Tibial nerve (tissue), 4 donors: Measurements from ENCODE around the gene ZBTB44. TPM values are rescaled to one million over a fixed set of nuclear protein-coding genes. Genes with fewer than 3 reads are reported as not detected.

ENCODE experiments used
- DNase-seq, 2 donors: peaks; one replicate each; pipeline ENCODE4 v3.0.0-alpha.2; 2019; ENCODE audit warnings: low spot score in 2 of 2
- H3K27ac ChIP-seq, 4 donors: fragments of 200-600 bp; sonication (generic) in 3 of 4; one replicate each; pipeline ENCODE4 v1.5.1; 2017 to 2019; ENCODE audit warnings: mild to moderate bottlenecking in 1 of 4
- H3K27me3 ChIP-seq, 2 donors: fragments of 200-600 bp; sonication (generic) in 1 of 2; one replicate each; pipeline versions ENCODE4 v1.5.1 to v1.6.0; 2017 to 2019
- H3K36me3 ChIP-seq, 3 donors: fragments of 200-600 bp; sonication (generic); one replicate each; pipeline ENCODE4 v1.5.1; 2018 to 2019
- H3K4me1 ChIP-seq, 4 donors: fragments of 200-600 bp; sonication (generic) in 3 of 4; one replicate each; pipeline ENCODE4 v1.5.1; 2017 to 2019
- H3K4me3 ChIP-seq, 4 donors: fragments of 200-600 bp; sonication (generic) in 3 of 4; one replicate each; pipeline ENCODE4 v1.5.1; 2017 to 2019; ENCODE audit warnings: mild to moderate bottlenecking in 1 of 4, moderate library complexity in 1 of 4
- H3K9me3 ChIP-seq, 4 donors: fragments of 200-600 bp; sonication (generic) in 3 of 4; one replicate each; pipeline ENCODE4 v1.5.1; 2017 to 2019
- EP300 ChIP-seq, 2 donors: sonication (generic); formaldehyde crosslinking; IDR thresholded peaks; one replicate each; pipeline ENCODE4 v1.6.1; 2017; ENCODE audit warnings: antibody characterized with exemption in 2 of 2, mild to moderate bottlenecking in 1 of 2
- POLR2A ChIP-seq, 2 donors: fragments of 450-650 bp; IDR thresholded peaks; one replicate each; pipeline ENCODE4 v1.6.1; 2017; ENCODE audit warnings: antibody characterized with exemption in 2 of 2, mild to moderate bottlenecking in 2 of 2, moderate library complexity in 2 of 2
- WGBS, 2 donors: methylation state at CpG; one replicate each; pipeline ENCODE4 v1.1.5; 2018; 5-methylcytosine and 5-hydroxymethylcytosine counted together
- total RNA-seq, 4 donors: library from RNA; depleted of rRNA; stranded (reverse); fragments of >200 nt; gene quantifications; one replicate each; pipeline ENCODE4 v1.1.0, GENCODE V29; 2016
- TF ChIP-seq, protein P1 (sequence below), 5 experiments: fragments of 200-600 bp in 3 of 5; fragments of 450-650 bp in 2 of 5; sonication (generic) in 3 of 5; IDR thresholded peaks; one replicate each; pipeline ENCODE4 v1.5.1; 2016 to 2019; ENCODE audit warnings: antibody characterized with exemption in 5 of 5, mild to moderate bottlenecking in 3 of 5, moderate library complexity in 2 of 5

ZBTB44 gene
- total RNA-seq, 4 donors from 2014 or later: 45.3 to 62.1 (median 55.8) TPM

DNA sequence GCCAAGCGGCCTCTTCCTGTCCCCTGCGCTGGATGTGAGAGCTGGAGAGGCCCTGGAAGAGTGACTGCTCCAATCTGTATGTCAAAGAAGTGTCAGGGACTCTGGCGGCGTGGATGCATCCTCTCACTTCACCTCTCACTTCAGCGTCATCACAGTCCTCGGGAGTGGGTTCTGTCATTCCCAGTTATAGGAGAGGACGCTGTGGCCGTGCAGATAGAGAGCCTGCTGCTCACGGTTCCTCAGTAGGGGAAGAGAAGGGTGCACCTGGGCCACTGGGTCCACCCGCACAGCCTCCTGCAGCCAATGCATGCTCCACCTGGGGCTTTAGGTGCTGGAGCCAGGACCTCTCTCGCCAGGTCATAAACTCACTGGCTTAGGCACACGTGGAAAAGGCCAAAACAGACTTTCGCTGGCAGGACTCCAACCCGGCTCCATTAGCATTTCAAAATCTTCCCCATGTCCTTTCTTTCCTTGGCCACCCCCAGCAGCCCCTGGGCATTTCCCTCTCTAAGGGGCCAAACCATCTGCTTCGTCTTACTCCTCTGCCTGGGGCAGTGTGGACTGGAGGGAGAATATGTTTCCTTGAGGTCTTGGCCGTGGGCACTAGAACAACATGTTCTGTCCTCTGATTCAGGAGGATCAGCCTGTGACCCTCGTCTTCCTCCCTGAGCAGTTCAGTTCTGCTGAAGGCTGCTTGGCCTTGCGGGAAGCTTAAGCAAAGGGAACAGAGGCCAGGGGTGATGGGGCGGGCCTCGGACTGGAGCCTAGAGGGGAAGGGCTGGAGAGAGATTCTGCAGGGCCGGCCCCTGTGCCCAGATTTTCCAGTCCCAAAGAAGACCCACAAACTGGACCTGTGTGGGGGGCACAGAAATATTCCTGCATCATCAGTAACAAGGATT lies 97.3 kb downstream of the ZBTB44 start:
- no peak for DNase-seq
- peaks cover 0 to 7% (median 0%) of the 10 kb centered on the region in 4 donors for H3K4me1 ChIP-seq
- H3K27me3 ChIP-seq: peaks cover 0 to 9% of the 10 kb centered on the region in 2 donors
- H3K4me3 ChIP-seq: no peak overlapping the region
- no peaks in the 10 kb centered on the region for H3K36me3 ChIP-seq
- no peak overlapping the region for H3K27ac ChIP-seq
- H3K9me3 ChIP-seq: no peaks in the 10 kb centered on the region
- TF ChIP-seq, protein P1, sequence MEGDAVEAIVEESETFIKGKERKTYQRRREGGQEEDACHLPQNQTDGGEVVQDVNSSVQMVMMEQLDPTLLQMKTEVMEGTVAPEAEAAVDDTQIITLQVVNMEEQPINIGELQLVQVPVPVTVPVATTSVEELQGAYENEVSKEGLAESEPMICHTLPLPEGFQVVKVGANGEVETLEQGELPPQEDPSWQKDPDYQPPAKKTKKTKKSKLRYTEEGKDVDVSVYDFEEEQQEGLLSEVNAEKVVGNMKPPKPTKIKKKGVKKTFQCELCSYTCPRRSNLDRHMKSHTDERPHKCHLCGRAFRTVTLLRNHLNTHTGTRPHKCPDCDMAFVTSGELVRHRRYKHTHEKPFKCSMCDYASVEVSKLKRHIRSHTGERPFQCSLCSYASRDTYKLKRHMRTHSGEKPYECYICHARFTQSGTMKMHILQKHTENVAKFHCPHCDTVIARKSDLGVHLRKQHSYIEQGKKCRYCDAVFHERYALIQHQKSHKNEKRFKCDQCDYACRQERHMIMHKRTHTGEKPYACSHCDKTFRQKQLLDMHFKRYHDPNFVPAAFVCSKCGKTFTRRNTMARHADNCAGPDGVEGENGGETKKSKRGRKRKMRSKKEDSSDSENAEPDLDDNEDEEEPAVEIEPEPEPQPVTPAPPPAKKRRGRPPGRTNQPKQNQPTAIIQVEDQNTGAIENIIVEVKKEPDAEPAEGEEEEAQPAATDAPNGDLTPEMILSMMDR (IDR thresholded peaks at IDR 0.05): no peak
- no peak for TF ChIP-seq EP300 (IDR thresholded peaks at IDR 0.05)
- no peak for TF ChIP-seq POLR2A (IDR thresholded peaks at IDR 0.05)
- WGBS, 2 donors: 68 to 78% methylated on average over 16 to 21 of the region's 21 CpGs

DNA sequence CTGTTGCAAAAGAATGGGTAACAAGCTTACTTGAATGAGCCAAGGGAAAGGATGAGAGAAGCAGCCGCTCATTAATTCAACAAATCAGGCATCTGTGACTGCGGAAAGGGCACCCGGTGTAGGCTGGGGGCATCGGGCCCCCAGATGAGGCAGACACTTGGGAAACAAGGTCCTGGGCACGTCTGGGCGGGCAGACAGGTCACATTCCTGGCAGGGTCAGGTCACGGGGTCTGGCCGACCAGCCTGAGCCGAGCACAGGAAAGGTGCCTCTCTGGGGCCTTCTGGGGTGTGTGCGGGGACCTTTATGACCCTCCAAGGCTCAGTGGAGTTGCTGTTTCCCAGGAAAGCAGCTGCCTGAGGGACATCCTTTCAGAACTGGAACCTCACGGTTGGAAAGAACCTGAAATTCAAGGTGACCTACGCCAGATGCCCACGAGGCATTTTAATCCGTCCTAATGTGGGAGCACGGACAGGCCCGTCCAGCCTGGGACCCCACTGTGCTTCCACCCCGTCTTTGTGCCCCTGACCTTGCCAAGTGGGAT lies 98.1 kb downstream of the ZBTB44 start:
- TF ChIP-seq EP300 (IDR thresholded peaks at IDR 0.05): no peak
- TF ChIP-seq, protein P1 (IDR thresholded peaks at IDR 0.05): no peak
- no peak for TF ChIP-seq POLR2A (IDR thresholded peaks at IDR 0.05)
- DNase-seq: no peak

DNA sequence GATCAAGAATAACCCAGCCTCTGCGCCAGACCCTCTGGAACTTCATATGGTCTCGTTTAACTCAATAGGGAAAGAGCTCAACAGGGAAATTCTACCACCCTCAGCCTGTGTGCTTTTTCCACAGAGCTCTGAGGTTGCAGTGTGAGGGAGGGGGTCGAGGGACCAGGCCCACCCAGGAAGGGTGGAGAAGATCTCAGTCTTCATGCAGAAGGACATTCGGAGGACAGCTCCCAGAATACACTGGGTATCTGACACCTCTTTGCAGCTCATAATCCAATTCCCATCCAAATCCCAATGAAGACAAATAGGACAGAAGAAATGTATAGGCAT lies 98.5 kb downstream of the ZBTB44 start:
- peaks cover 0 to 9% of the 10 kb centered on the region in 2 donors for H3K27me3 ChIP-seq
- 46 to 49% methylated on average over 4 of the region's 4 CpGs for WGBS, 2 donors
- DNase-seq: no peak

More for the DNA sequence above, 98.1 kb downstream of the ZBTB44 start:
- 58 to 66% methylated on average over 17 of the region's 17 CpGs for WGBS, 2 donors
- Histone ChIP-seq H3K4me3 (no peak overlapping the region), H3K9me3 (no peaks in the 10 kb centered on the region), H3K36me3 (no peaks in the 10 kb centered on the region), H3K27me3 (peaks cover 0 to 9% of the 10 kb centered on the region in 2 donors), H3K4me1 (peaks cover 0 to 7% (median 0%) of the 10 kb centered on the region in 4 donors), H3K27ac (no peak overlapping the region)

DNA sequence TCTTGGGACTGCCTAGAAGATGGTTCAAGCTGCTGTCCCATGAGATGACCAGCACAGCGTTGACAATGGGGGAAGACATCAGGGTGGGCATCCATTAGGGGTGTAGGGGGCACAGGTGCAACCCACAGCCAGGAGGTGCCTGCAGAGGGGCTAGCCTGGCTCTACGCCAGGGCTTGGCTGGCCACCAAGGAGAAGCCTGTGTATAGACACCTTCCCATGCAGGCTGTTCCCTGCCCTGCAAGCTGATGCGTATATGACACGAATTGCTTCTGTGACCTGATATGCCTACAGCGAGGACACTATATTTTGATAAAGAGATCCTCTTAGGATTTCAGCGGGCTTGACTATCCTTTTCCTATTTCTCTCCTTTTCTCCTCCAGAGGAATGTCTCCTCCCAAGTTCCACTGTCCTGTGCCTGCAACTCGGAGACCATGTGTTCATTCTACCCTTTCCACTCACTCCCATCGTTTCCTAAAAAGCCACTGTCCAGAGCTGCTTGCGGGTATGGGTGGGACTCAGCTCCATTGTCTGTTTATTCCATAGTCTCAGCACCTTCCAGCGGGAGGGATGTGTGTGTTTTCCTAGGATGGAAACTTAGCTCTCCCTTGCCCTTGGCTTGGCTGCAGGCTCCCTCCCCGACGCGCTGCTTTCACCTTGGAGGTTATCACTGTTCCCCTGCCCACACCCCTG lies 99.0 kb downstream of the ZBTB44 start:
- no peak for TF ChIP-seq POLR2A (IDR thresholded peaks at IDR 0.05)
- TF ChIP-seq EP300 (IDR thresholded peaks at IDR 0.05): no peak
- TF ChIP-seq, protein P1 (IDR thresholded peaks at IDR 0.05): no peak
- no peak for DNase-seq
- Histone ChIP-seq H3K4me1 (peaks cover 0 to 7% (median 0%) of the 10 kb centered on the region in 4 donors), H3K27ac (no peak overlapping the region), H3K36me3 (no peaks in the 10 kb centered on the region), H3K4me3 (no peak overlapping the region), H3K9me3 (no peaks in the 10 kb centered on the region), H3K27me3 (peaks cover 0 to 9% of the 10 kb centered on the region in 2 donors)
- 66 to 68% methylated on average over 12 to 13 of the region's 13 CpGs for WGBS, 2 donors

More for the DNA sequence above, 98.5 kb downstream of the ZBTB44 start:
- Histone ChIP-seq H3K4me1 (peaks cover 0 to 7% (median 0%) of the 10 kb centered on the region in 4 donors), H3K36me3 (no peaks in the 10 kb centered on the region), H3K4me3 (no peak overlapping the region), H3K9me3 (no peaks in the 10 kb centered on the region), H3K27ac (no peak overlapping the region)
- TF ChIP-seq POLR2A (IDR thresholded peaks at IDR 0.05) (no peak), EP300 (IDR thresholded peaks at IDR 0.05) (no peak)
- TF ChIP-seq, protein P1 (IDR thresholded peaks at IDR 0.05): no peak
